Measurements from ENCODE around the gene DYNC1LI1.

DYNC1LI1 gene

GRCh38 chr3:32568953-32569352 lies 1.7 kb downstream of the DYNC1LI1 start:
- DNase-seq = no peak
- H3K27ac Mint-ChIP-seq = no peak overlapping the region
- H3K36me3 Mint-ChIP-seq (ENCODE audit: low read depth) = peaks cover 44% of the 10 kb centered on the region
- H3K4me1 Mint-ChIP-seq (ENCODE audit: low read depth) = peaks cover 33% of the 10 kb centered on the region
- H3K27me3 Mint-ChIP-seq = no peaks in the 10 kb centered on the region
- no peaks in the 10 kb centered on the region for H3K9me3 Mint-ChIP-seq
- peak overlapping the region; percentile 92 for H3K4me3 Mint-ChIP-seq

GRCh38 chr3:32564195-32564594 lies 6.5 kb downstream of the DYNC1LI1 start:
- no peaks in the 10 kb centered on the region for H3K27me3 Mint-ChIP-seq
- DNase-seq = no peak
- peaks cover 48% of the 10 kb centered on the region for H3K4me1 Mint-ChIP-seq (ENCODE audit: low read depth)
- no peaks in the 10 kb centered on the region for H3K9me3 Mint-ChIP-seq
- H3K4me3 Mint-ChIP-seq = no peak overlapping the region
- H3K27ac Mint-ChIP-seq = no peak overlapping the region
- H3K36me3 Mint-ChIP-seq (ENCODE audit: low read depth) = peaks cover 64% of the 10 kb centered on the region

- H3K4me1 Mint-ChIP-seq (ENCODE audit: low read depth) = peaks cover 36% of the 10 kb centered on the region
- peaks cover 55% of the 10 kb centered on the region for H3K36me3 Mint-ChIP-seq (ENCODE audit: low read depth)
- H3K27ac Mint-ChIP-seq = no peak overlapping the region
- no peaks in the 10 kb centered on the region for H3K27me3 Mint-ChIP-seq
- DNase-seq = no peak
- no peak overlapping the region for H3K4me3 Mint-ChIP-seq
- H3K9me3 Mint-ChIP-seq = no peaks in the 10 kb centered on the region
Measured at GRCh38 chr3:32562640-32563039, 8.0 kb downstream of the DYNC1LI1 start.

GRCh38 chr3:32557640-32558352 lies 12.9 kb downstream of the DYNC1LI1 start:
- Mint-ChIP-seq H3K4me3 (no peak overlapping the region), H3K36me3 (ENCODE audit: low read depth) (peaks cover 25% of the 10 kb centered on the region), H3K27me3 (no peaks in the 10 kb centered on the region), H3K9me3 (no peaks in the 10 kb centered on the region), H3K27ac (no peak overlapping the region), H3K4me1 (ENCODE audit: low read depth) (peaks cover 44% of the 10 kb centered on the region)
- DNase-seq = no peak

- Mint-ChIP-seq H3K27ac (no peak overlapping the region), H3K36me3 (ENCODE audit: low read depth) (peaks cover 15% of the 10 kb centered on the region), H3K4me3 (no peak overlapping the region), H3K4me1 (ENCODE audit: low read depth) (peaks cover 48% of the 10 kb centered on the region), H3K9me3 (no peaks in the 10 kb centered on the region), H3K27me3 (no peaks in the 10 kb centered on the region)
- no peak for DNase-seq
Measured at GRCh38 chr3:32556332-32556731, 14.3 kb downstream of the DYNC1LI1 start.

GRCh38 chr3:32553973-32554372 lies 16.7 kb downstream of the DYNC1LI1 start:
- H3K36me3 Mint-ChIP-seq (ENCODE audit: low read depth) = peaks cover 3% of the 10 kb centered on the region
- no peaks in the 10 kb centered on the region for H3K9me3 Mint-ChIP-seq
- no peak overlapping the region for H3K27ac Mint-ChIP-seq
- no peak for DNase-seq
- peaks cover 43% of the 10 kb centered on the region for H3K4me1 Mint-ChIP-seq (ENCODE audit: low read depth)
- no peaks in the 10 kb centered on the region for H3K27me3 Mint-ChIP-seq
- H3K4me3 Mint-ChIP-seq = no peak overlapping the region

GRCh38 chr3:32553459-32553858 lies 17.2 kb downstream of the DYNC1LI1 start:
- no peak for DNase-seq
- Mint-ChIP-seq H3K4me3 (no peak overlapping the region), H3K9me3 (no peaks in the 10 kb centered on the region), H3K27me3 (no peaks in the 10 kb centered on the region), H3K27ac (no peak overlapping the region), H3K4me1 (ENCODE audit: low read depth) (peaks cover 44% of the 10 kb centered on the region), H3K36me3 (ENCODE audit: low read depth) (peaks cover 3% of the 10 kb centered on the region)

GRCh38 chr3:32552013-32552412 lies 18.6 kb downstream of the DYNC1LI1 start:
- DNase-seq = no peak
- no peak overlapping the region for H3K27ac Mint-ChIP-seq
- no peak overlapping the region for H3K4me3 Mint-ChIP-seq
- H3K4me1 Mint-ChIP-seq (ENCODE audit: low read depth) = peaks cover 53% of the 10 kb centered on the region
- H3K27me3 Mint-ChIP-seq = no peaks in the 10 kb centered on the region
- peaks cover 3% of the 10 kb centered on the region for H3K36me3 Mint-ChIP-seq (ENCODE audit: low read depth)
- no peaks in the 10 kb centered on the region for H3K9me3 Mint-ChIP-seq

GRCh38 chr3:32551496-32551895 lies 19.2 kb downstream of the DYNC1LI1 start:
- no peak overlapping the region for H3K4me3 Mint-ChIP-seq
- peaks cover 50% of the 10 kb centered on the region for H3K4me1 Mint-ChIP-seq (ENCODE audit: low read depth)
- peaks cover 1% of the 10 kb centered on the region for H3K36me3 Mint-ChIP-seq (ENCODE audit: low read depth)
- no peaks in the 10 kb centered on the region for H3K27me3 Mint-ChIP-seq
- no peak overlapping the region for H3K27ac Mint-ChIP-seq
- H3K9me3 Mint-ChIP-seq = no peaks in the 10 kb centered on the region
- DNase-seq = no peak

- no peak for DNase-seq
- peak overlapping the region; percentile 3 for H3K27ac Mint-ChIP-seq
- peaks cover 4% of the 10 kb centered on the region for H3K36me3 Mint-ChIP-seq (ENCODE audit: low read depth)
- no peak overlapping the region for H3K4me3 Mint-ChIP-seq
- no peaks in the 10 kb centered on the region for H3K9me3 Mint-ChIP-seq
- H3K27me3 Mint-ChIP-seq = no peaks in the 10 kb centered on the region
- H3K4me1 Mint-ChIP-seq (ENCODE audit: low read depth) = peaks cover 48% of the 10 kb centered on the region
Measured at GRCh38 chr3:32551087-32551486, 19.6 kb downstream of the DYNC1LI1 start.

GRCh38 chr3:32545305-32545704 lies 25.4 kb downstream of the DYNC1LI1 start:
- Mint-ChIP-seq H3K27ac (no peak overlapping the region), H3K36me3 (ENCODE audit: low read depth) (peaks cover 44% of the 10 kb centered on the region), H3K4me3 (no peak overlapping the region), H3K9me3 (no peaks in the 10 kb centered on the region), H3K27me3 (no peaks in the 10 kb centered on the region), H3K4me1 (ENCODE audit: low read depth) (peaks cover 32% of the 10 kb centered on the region)
- no peak for DNase-seq

GRCh38 chr3:32544894-32545293 lies 25.8 kb downstream of the DYNC1LI1 start:
- no peak overlapping the region for H3K27ac Mint-ChIP-seq
- no peak overlapping the region for H3K4me3 Mint-ChIP-seq
- peaks cover 44% of the 10 kb centered on the region for H3K36me3 Mint-ChIP-seq (ENCODE audit: low read depth)
- H3K27me3 Mint-ChIP-seq = no peaks in the 10 kb centered on the region
- no peaks in the 10 kb centered on the region for H3K9me3 Mint-ChIP-seq
- DNase-seq = no peak
- peaks cover 32% of the 10 kb centered on the region for H3K4me1 Mint-ChIP-seq (ENCODE audit: low read depth)

GRCh38 chr3:32542807-32543206 lies 27.9 kb downstream of the DYNC1LI1 start:
- Mint-ChIP-seq H3K27ac (no peak overlapping the region), H3K27me3 (no peaks in the 10 kb centered on the region), H3K4me1 (ENCODE audit: low read depth) (peaks cover 27% of the 10 kb centered on the region), H3K9me3 (no peaks in the 10 kb centered on the region), H3K36me3 (ENCODE audit: low read depth) (peaks cover 54% of the 10 kb centered on the region), H3K4me3 (no peak overlapping the region)
- no peak for DNase-seq

- no peak for DNase-seq
- H3K4me1 Mint-ChIP-seq (ENCODE audit: low read depth) = peaks cover 18% of the 10 kb centered on the region
- H3K9me3 Mint-ChIP-seq = no peaks in the 10 kb centered on the region
- peaks cover 62% of the 10 kb centered on the region for H3K36me3 Mint-ChIP-seq (ENCODE audit: low read depth)
- H3K27ac Mint-ChIP-seq = no peak overlapping the region
- no peaks in the 10 kb centered on the region for H3K27me3 Mint-ChIP-seq
- no peak overlapping the region for H3K4me3 Mint-ChIP-seq
Measured at GRCh38 chr3:32540899-32541298, 29.8 kb downstream of the DYNC1LI1 start.

- no peak overlapping the region for H3K27ac Mint-ChIP-seq
- no peak for DNase-seq
- peaks cover 81% of the 10 kb centered on the region for H3K36me3 Mint-ChIP-seq (ENCODE audit: low read depth)
- no peak overlapping the region for H3K4me3 Mint-ChIP-seq
- no peaks in the 10 kb centered on the region for H3K27me3 Mint-ChIP-seq
- H3K4me1 Mint-ChIP-seq (ENCODE audit: low read depth) = peaks cover 8% of the 10 kb centered on the region
- no peaks in the 10 kb centered on the region for H3K9me3 Mint-ChIP-seq
Measured at GRCh38 chr3:32532434-32532833, 38.2 kb downstream of the DYNC1LI1 start.

Data from activated T-cell treated with anti-CD3 and anti-CD28 coated beads, Interleukin-2, amount 50 U/mL, for 24 hours (primary cell).